Neutrophil (primary cell): ENCODE data around the gene TPD52L2.

ENCODE experiments used
- H3K27ac ChIP-seq: fragments of 200-600 bp; sonication (generic); 2 replicates; pipeline ENCODE4 v1.5.1; 2016; ENCODE audit warnings: mild to moderate bottlenecking, moderate library complexity
- H3K27me3 ChIP-seq: fragments of 200-600 bp; sonication (generic); 2 replicates; pipeline ENCODE4 v1.6.0; 2016; ENCODE audit warnings: mild to moderate bottlenecking
- H3K36me3 ChIP-seq: fragments of 200-600 bp; sonication (generic); 2 replicates; pipeline ENCODE4 v1.5.1; 2017
- H3K4me1 ChIP-seq, 2 experiments: fragments of 200-600 bp in 1 of 2; sonication (generic) in 1 of 2; 1 replicate in 1 of 2; 2 replicates in 1 of 2; pipeline versions ENCODE4 v1.5.1 to v1.6.1; 2013 to 2016; ENCODE audit warnings: low read depth in 1 of 2, low read length in 1 of 2, mild to moderate bottlenecking in 1 of 2, moderate library complexity in 1 of 2; ENCODE audit not compliant: control insufficient read depth in 1 of 2, insufficient read depth in 1 of 2
- H3K4me3 ChIP-seq, 2 experiments: fragments of 200-600 bp in 1 of 2; sonication (generic) in 1 of 2; 1 replicate in 1 of 2; 2 replicates in 1 of 2; pipeline ENCODE4 v1.5.1; 2013 to 2016; ENCODE audit warnings: low read depth in 1 of 2, low read length in 1 of 2, mild to moderate bottlenecking in 1 of 2, moderate library complexity in 1 of 2
- H3K9me3 ChIP-seq: fragments of 200-600 bp; sonication (generic); 2 replicates; pipeline ENCODE4 v1.5.1; 2016
- TF ChIP-seq, protein P1 (sequence below): fragments of 200-600 bp; sonication (generic); IDR thresholded peaks from 2 replicates; pipeline ENCODE4 v1.5.1; 2016; ENCODE audit warnings: antibody characterized with exemption

TPD52L2 gene

DNA sequence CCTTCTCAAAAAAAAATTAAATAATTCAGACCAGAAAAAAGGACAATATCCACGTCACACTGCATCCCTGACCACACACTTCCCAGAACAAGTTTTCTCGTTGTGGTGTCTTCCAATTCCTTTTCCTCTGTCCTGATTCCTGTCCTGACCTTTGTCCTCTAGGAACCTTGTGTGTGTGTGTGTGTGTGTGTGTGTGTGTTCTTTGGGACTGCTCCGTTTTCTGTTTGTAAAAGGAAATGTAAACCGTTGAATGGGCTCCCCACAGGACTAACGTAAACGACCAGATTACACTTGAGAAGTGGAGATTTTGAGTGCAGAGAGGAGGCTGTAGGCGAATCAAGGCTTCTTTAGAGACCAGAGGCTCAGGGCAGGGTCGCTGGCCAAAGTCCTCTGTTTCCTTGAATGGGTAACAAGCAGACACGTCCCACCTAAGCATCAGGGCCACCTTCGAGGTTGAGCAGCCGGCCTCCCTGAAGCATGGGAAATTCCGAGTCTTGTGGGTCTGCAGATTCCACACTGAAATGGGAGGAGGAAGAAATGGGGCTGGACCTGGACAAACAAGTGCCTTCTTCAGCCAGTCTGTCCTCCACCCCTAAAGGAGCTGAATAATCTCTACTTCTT, 41.3 kb upstream of the TPD52L2 start:
- no peaks in the 10 kb centered on the region for H3K4me1 ChIP-seq
- peaks cover 64% of the 10 kb centered on the region for H3K27me3 ChIP-seq
- H3K36me3 ChIP-seq = no peaks in the 10 kb centered on the region
- TF ChIP-seq, protein P1, sequence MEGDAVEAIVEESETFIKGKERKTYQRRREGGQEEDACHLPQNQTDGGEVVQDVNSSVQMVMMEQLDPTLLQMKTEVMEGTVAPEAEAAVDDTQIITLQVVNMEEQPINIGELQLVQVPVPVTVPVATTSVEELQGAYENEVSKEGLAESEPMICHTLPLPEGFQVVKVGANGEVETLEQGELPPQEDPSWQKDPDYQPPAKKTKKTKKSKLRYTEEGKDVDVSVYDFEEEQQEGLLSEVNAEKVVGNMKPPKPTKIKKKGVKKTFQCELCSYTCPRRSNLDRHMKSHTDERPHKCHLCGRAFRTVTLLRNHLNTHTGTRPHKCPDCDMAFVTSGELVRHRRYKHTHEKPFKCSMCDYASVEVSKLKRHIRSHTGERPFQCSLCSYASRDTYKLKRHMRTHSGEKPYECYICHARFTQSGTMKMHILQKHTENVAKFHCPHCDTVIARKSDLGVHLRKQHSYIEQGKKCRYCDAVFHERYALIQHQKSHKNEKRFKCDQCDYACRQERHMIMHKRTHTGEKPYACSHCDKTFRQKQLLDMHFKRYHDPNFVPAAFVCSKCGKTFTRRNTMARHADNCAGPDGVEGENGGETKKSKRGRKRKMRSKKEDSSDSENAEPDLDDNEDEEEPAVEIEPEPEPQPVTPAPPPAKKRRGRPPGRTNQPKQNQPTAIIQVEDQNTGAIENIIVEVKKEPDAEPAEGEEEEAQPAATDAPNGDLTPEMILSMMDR = no peak
- H3K9me3 ChIP-seq = no peaks in the 10 kb centered on the region
- no peak overlapping the region for H3K27ac ChIP-seq
- no peak overlapping the region for H3K4me3 ChIP-seq

DNA sequence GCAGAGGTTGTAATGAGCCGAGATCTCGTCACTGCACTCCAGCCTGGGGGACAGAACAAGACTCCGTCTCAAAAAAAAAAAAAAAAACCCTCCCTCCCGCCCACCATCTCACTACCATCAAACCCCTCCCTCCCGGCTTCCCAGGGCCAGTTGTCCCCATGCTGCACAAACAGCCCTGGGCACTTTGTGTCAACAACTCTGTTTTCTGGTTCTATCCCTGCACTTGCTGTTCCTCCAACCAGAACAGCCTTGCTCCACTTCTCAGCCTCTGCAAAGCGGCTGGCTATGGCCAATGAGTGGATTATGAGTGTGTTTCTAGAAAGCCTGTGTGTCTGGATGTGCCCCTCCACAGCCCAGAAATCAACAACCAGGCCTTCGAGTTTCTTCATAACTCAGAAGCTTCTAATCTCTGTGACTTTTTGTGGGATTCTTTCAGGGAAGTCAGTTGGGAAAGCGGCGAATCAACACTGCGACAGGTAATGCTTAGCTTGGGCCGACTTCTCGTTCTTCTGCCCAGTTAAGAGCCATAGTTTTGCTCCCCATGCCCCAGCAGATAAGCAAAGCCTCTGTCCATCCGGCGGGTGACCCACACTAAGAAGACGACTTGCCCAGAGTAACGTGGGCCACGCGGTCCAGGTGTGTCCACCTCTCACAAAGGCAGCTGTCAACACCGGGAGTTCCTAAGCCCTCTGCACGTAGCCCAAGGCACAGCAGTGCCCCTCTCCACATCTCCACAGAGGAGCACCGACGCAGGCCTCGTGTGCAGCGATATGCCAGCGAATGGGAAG, 39.5 kb upstream of the TPD52L2 start:
- TF ChIP-seq, protein P1 = no peak
- no peak overlapping the region for H3K4me3 ChIP-seq

DNA sequence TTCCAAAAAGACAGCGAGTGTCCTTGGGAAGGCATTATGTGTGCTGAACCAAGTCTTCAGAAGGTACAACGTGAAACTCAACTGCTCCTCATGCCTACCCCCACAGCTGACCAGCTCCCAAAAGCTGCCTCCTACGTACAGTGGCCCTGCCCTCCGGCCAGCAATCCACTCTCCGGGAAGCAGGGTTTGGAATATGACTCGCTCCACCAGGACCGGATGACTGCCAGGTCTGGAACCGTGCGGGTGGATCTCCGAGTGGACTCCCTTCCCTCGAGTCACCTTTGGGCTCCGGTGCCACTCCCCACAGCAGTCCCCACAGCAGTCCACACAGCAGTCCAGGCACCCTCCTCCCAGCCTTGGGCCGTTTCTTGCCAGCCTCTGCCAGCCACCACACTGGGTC, 38.3 kb upstream of the TPD52L2 start:
- Histone ChIP-seq H3K27me3 (peaks cover 84% of the 10 kb centered on the region), H3K4me1 (peaks cover 12 to 13% of the 10 kb centered on the region in 2 experiments), H3K4me3 (no peak overlapping the region), H3K36me3 (no peaks in the 10 kb centered on the region), H3K27ac (no peak overlapping the region), H3K9me3 (no peaks in the 10 kb centered on the region)
- TF ChIP-seq, protein P1 = no peak

More for the DNA sequence above, 39.5 kb upstream of the TPD52L2 start:
- Histone ChIP-seq H3K36me3 (no peaks in the 10 kb centered on the region), H3K4me1 (peaks cover 9 to 10% of the 10 kb centered on the region in 2 experiments), H3K27me3 (peaks cover 82% of the 10 kb centered on the region), H3K9me3 (no peaks in the 10 kb centered on the region), H3K27ac (no peak overlapping the region)

DNA sequence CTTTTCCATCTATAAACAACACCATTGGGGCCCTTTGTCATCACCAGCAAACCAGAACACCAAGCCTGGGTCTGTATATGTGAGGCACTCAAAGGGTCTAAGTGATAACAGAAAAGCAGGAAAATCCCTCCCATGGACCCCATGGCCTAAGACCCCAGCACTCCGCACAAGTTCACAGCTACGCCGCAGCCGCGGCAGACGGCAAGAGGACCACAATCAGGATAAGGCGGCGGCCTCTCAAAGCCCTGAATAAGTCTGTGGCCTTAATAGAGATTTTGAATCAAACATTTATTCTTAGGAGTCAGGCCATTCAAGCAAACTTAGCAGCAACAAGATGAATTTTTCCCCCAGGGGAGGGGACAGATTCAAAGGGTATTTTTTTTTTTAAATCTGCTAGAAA, 36.9 kb upstream of the TPD52L2 start:
- no peak overlapping the region for H3K27ac ChIP-seq
- H3K4me3 ChIP-seq = no peak overlapping the region
- H3K4me1 ChIP-seq = peaks cover 17 to 19% of the 10 kb centered on the region in 2 experiments
- H3K36me3 ChIP-seq = no peaks in the 10 kb centered on the region
- TF ChIP-seq, protein P1 = no peak
- no peaks in the 10 kb centered on the region for H3K9me3 ChIP-seq
- peaks cover 84% of the 10 kb centered on the region for H3K27me3 ChIP-seq

- TF ChIP-seq, protein P1 = no peak
- peaks cover 84% of the 10 kb centered on the region for H3K27me3 ChIP-seq
- peaks cover 17 to 19% of the 10 kb centered on the region in 2 experiments for H3K4me1 ChIP-seq
- no peak overlapping the region for H3K4me3 ChIP-seq
- H3K9me3 ChIP-seq = no peaks in the 10 kb centered on the region
- no peaks in the 10 kb centered on the region for H3K36me3 ChIP-seq
- H3K27ac ChIP-seq = no peak overlapping the region
Observed at GRCh38 chr20:63828545-63828944, 36.5 kb upstream of the TPD52L2 start.
